HEK293 (cell line): ENCODE data around the gene PRSS56.

Experiments used
- GLI4 ChIP-seq: fragments of 450-650 bp; formaldehyde crosslinking; IDR thresholded peaks from 2 replicates; pipeline ENCODE4 v1.5.1; 2016; ENCODE audit warnings: missing biosample characterization, missing genetic modification characterization
- GLIS1 ChIP-seq: fragments of 450-650 bp; formaldehyde crosslinking; IDR thresholded peaks from 2 replicates; pipeline ENCODE4 v1.5.1; 2016; ENCODE audit warnings: missing biosample characterization, missing genetic modification characterization
- IKZF3 ChIP-seq: fragments of 450-650 bp; IDR thresholded peaks from 2 replicates; pipeline ENCODE4 v1.5.0; 2018; ENCODE audit warnings: missing biosample characterization, mild to moderate bottlenecking, missing genetic modification characterization, moderate library complexity
- KLF10 ChIP-seq: fragments of 450-650 bp; IDR thresholded peaks from 2 replicates; pipeline ENCODE4 v1.5.1; 2018; ENCODE audit warnings: missing biosample characterization, mild to moderate bottlenecking, missing genetic modification characterization
- MEIS1 ChIP-seq: sonication (generic); formaldehyde crosslinking; IDR thresholded peaks from 2 replicates; pipeline ENCODE4 v1.8.1; 2022; ENCODE audit warnings: missing genetic modification reagents, mild to moderate bottlenecking, borderline replicate concordance
- SCRT1 ChIP-seq: fragments of 450-650 bp; formaldehyde crosslinking; IDR thresholded peaks from 2 replicates; pipeline ENCODE4 v1.5.1; 2016; ENCODE audit warnings: missing biosample characterization, missing genetic modification characterization, borderline replicate concordance
- YY2 ChIP-seq: fragments of 450-650 bp; formaldehyde crosslinking; IDR thresholded peaks from 2 replicates; pipeline ENCODE4 v1.5.1; 2016; ENCODE audit warnings: missing biosample characterization, missing genetic modification characterization
- ZBTB17 ChIP-seq: fragments of 450-650 bp; formaldehyde crosslinking; IDR thresholded peaks from 2 replicates; pipeline ENCODE4 v1.5.1; 2016; ENCODE audit warnings: missing biosample characterization, missing genetic modification characterization
- ZEB2 ChIP-seq: fragments of 450-650 bp; formaldehyde crosslinking; IDR thresholded peaks from 2 replicates; pipeline ENCODE4 v1.5.1; 2016; ENCODE audit warnings: missing biosample characterization, missing genetic modification characterization
- ZFP37 ChIP-seq: fragments of 450-650 bp; formaldehyde crosslinking; IDR thresholded peaks from 2 replicates; pipeline ENCODE4 v1.5.1; 2016; ENCODE audit warnings: missing biosample characterization, missing genetic modification characterization
- ZNF138 ChIP-seq: fragments of 450-650 bp; formaldehyde crosslinking; IDR thresholded peaks from 2 replicates; pipeline ENCODE4 v1.5.1; 2016; ENCODE audit warnings: missing biosample characterization, missing genetic modification characterization, borderline replicate concordance
- ZNF174 ChIP-seq: fragments of 450-650 bp; formaldehyde crosslinking; IDR thresholded peaks from 2 replicates; pipeline ENCODE4 v1.5.0; 2017; ENCODE audit warnings: missing biosample characterization, mild to moderate bottlenecking, missing genetic modification characterization
- ZNF266 ChIP-seq: fragments of 450-650 bp; formaldehyde crosslinking; IDR thresholded peaks from 2 replicates; pipeline ENCODE4 v1.5.1; 2016; ENCODE audit warnings: missing biosample characterization, missing genetic modification characterization, low read depth
- ZNF350 ChIP-seq: fragments of 450-650 bp; formaldehyde crosslinking; IDR thresholded peaks from 2 replicates; pipeline ENCODE4 v1.5.0; 2017; ENCODE audit warnings: missing biosample characterization, mild to moderate bottlenecking, missing genetic modification characterization
- ZNF514 ChIP-seq: fragments of 450-650 bp; formaldehyde crosslinking; IDR thresholded peaks from 2 replicates; pipeline ENCODE4 v1.5.1; 2016; ENCODE audit warnings: missing biosample characterization, missing genetic modification characterization
- ZNF529 ChIP-seq: fragments of 450-650 bp; formaldehyde crosslinking; IDR thresholded peaks from 2 replicates; pipeline ENCODE4 v1.5.1; 2017; ENCODE audit warnings: missing genetic modification characterization, missing biosample characterization; ENCODE audit not compliant: insufficient replicate concordance
- ZNF548 ChIP-seq: fragments of 450-650 bp; formaldehyde crosslinking; IDR thresholded peaks from 2 replicates; pipeline ENCODE4 v1.5.1; 2016; ENCODE audit warnings: missing biosample characterization, missing genetic modification characterization
- ZNF555 ChIP-seq: fragments of 450-650 bp; formaldehyde crosslinking; conservative IDR thresholded peaks from 2 replicates; pipeline ENCODE4 v1.5.1; 2017; ENCODE audit warnings: missing biosample characterization, mild to moderate bottlenecking, missing genetic modification characterization, inconsistent platforms
- ZNF558 ChIP-seq: fragments of 450-650 bp; formaldehyde crosslinking; IDR thresholded peaks from 2 replicates; pipeline ENCODE4 v1.5.1; 2016; ENCODE audit warnings: missing biosample characterization, missing genetic modification characterization
- ZNF561 ChIP-seq: fragments of 450-650 bp; IDR thresholded peaks from 2 replicates; pipeline ENCODE4 v1.5.1; 2018; ENCODE audit warnings: missing biosample characterization, missing genetic modification characterization, borderline replicate concordance
- ZNF571 ChIP-seq: fragments of 450-650 bp; formaldehyde crosslinking; IDR thresholded peaks from 2 replicates; pipeline ENCODE4 v1.5.0; 2017; ENCODE audit warnings: missing biosample characterization, missing genetic modification characterization
- ZNF596 ChIP-seq: fragments of 450-650 bp; IDR thresholded peaks from 2 replicates; pipeline ENCODE4 v1.5.0; 2018; ENCODE audit warnings: missing biosample characterization, mild to moderate bottlenecking, missing genetic modification characterization, moderate library complexity
- ZNF600 ChIP-seq: fragments of 450-650 bp; formaldehyde crosslinking; IDR thresholded peaks from 2 replicates; pipeline ENCODE4 v1.5.1; 2016; ENCODE audit warnings: missing biosample characterization, missing genetic modification characterization
- ZNF610 ChIP-seq: fragments of 450-650 bp; formaldehyde crosslinking; IDR thresholded peaks from 2 replicates; pipeline ENCODE4 v1.5.1; 2016; ENCODE audit warnings: missing biosample characterization, missing genetic modification characterization, borderline replicate concordance
- ZNF621 ChIP-seq: fragments of 450-650 bp; formaldehyde crosslinking; IDR thresholded peaks from 2 replicates; pipeline ENCODE4 v1.5.1; 2017; ENCODE audit warnings: missing biosample characterization, missing genetic modification characterization
- ZNF626 ChIP-seq: fragments of 450-650 bp; sonication (Bioruptor Pico); formaldehyde crosslinking; IDR thresholded peaks from 2 replicates; pipeline ENCODE4 v1.5.1; 2018; ENCODE audit warnings: missing biosample characterization, missing genetic modification characterization, inconsistent platforms
- ZNF654 ChIP-seq: fragments of 450-650 bp; formaldehyde crosslinking; IDR thresholded peaks from 2 replicates; pipeline ENCODE4 v1.5.1; 2016; ENCODE audit warnings: low read depth, missing biosample characterization, missing genetic modification characterization
- ZNF660 ChIP-seq: fragments of 450-650 bp; IDR thresholded peaks from 2 replicates; pipeline ENCODE4 v1.5.1; 2018; ENCODE audit warnings: missing biosample characterization, mild to moderate bottlenecking, missing genetic modification characterization
- ZNF677 ChIP-seq: fragments of 450-650 bp; IDR thresholded peaks from 2 replicates; pipeline ENCODE4 v1.5.0; 2018; ENCODE audit warnings: missing biosample characterization, mild to moderate bottlenecking, missing genetic modification characterization, moderate library complexity
- ZNF776 ChIP-seq: fragments of 450-650 bp; formaldehyde crosslinking; IDR thresholded peaks from 2 replicates; pipeline ENCODE4 v1.5.0; 2017; ENCODE audit warnings: missing biosample characterization, missing genetic modification characterization, borderline replicate concordance
- ZNF777 ChIP-seq: fragments of 450-650 bp; formaldehyde crosslinking; IDR thresholded peaks from 2 replicates; pipeline ENCODE4 v1.5.1; 2017; ENCODE audit warnings: missing biosample characterization, missing genetic modification characterization, borderline replicate concordance
- ZNF830 ChIP-seq: fragments of 450-650 bp; IDR thresholded peaks from 2 replicates; pipeline ENCODE4 v1.5.0; 2018; ENCODE audit warnings: missing biosample characterization, missing genetic modification characterization, low read depth, mild to moderate bottlenecking, moderate library complexity
- ZSCAN16 ChIP-seq: fragments of 450-650 bp; formaldehyde crosslinking; IDR thresholded peaks from 2 replicates; pipeline ENCODE4 v1.5.1; 2016; ENCODE audit warnings: missing biosample characterization, missing genetic modification characterization
- ZXDB ChIP-seq: fragments of 450-650 bp; formaldehyde crosslinking; IDR thresholded peaks from 2 replicates; pipeline ENCODE4 v1.5.1; 2016; ENCODE audit warnings: missing biosample characterization, missing genetic modification characterization
- TF ChIP-seq, protein P1 (sequence below): fragments of 450-650 bp; formaldehyde crosslinking; IDR thresholded peaks from 2 replicates; pipeline ENCODE4 v1.5.1; 2016; ENCODE audit warnings: missing biosample characterization, missing genetic modification characterization, low read depth
- TF ChIP-seq, protein P2 (sequence below): fragments of 450-650 bp; formaldehyde crosslinking; IDR thresholded peaks from 2 replicates; pipeline ENCODE4 v1.5.1; 2016; ENCODE audit warnings: missing biosample characterization, missing genetic modification characterization
- TF ChIP-seq, protein P3 (sequence below): fragments of 450-650 bp; formaldehyde crosslinking; IDR thresholded peaks from 2 replicates; pipeline ENCODE4 v1.5.1; 2016; ENCODE audit warnings: missing biosample characterization, missing genetic modification characterization
- TF ChIP-seq, protein P4 (sequence below): fragments of 450-650 bp; formaldehyde crosslinking; IDR thresholded peaks from 2 replicates; pipeline ENCODE4 v1.5.1; 2017; ENCODE audit warnings: missing biosample characterization, missing genetic modification characterization

PRSS56 gene

DNA sequence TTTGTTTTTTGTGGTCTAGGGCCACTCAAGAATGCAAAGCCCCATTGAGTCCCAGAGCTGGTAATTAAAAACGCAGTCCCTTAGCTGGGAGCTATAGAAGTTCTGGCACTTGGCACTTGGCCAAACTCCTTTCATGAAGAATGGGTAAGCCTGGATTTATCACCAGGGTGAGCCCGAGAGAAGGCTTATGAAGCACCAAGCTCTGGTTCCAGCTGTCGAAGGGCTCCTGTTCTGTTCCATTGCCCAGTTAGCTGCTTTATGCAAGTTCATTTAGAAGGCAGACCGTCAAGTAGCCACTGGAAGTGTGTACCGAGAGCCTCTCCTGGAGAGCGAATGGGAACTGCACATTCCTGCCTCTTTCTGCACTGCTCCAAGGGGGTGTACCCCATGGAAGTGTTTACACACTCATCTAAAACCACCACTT is 46.7 kb upstream of the PRSS56 start (continued):
- no peak for TF ChIP-seq ZNF600
- TF ChIP-seq ZBTB17 (tag by site-specific recombination), result 0 out of 2 replicates have a peak, but pooled peaks have one; percentile 14
- 0 out of 2 replicates have a peak, but pooled peaks have one; percentile 28 for TF ChIP-seq ZNF558 (tag by site-specific recombination)
- TF ChIP-seq ZNF610 (tag by site-specific recombination), result no peak
- no peak for TF ChIP-seq GLI4
- no peak for TF ChIP-seq ZNF548 (tag by site-specific recombination)
- TF ChIP-seq ZNF571 (tag by site-specific recombination), result no peak
- TF ChIP-seq SCRT1 (tag by site-specific recombination), result no peak
- TF ChIP-seq ZNF555 (tag by site-specific recombination), result no peak
- TF ChIP-seq, protein P1, sequence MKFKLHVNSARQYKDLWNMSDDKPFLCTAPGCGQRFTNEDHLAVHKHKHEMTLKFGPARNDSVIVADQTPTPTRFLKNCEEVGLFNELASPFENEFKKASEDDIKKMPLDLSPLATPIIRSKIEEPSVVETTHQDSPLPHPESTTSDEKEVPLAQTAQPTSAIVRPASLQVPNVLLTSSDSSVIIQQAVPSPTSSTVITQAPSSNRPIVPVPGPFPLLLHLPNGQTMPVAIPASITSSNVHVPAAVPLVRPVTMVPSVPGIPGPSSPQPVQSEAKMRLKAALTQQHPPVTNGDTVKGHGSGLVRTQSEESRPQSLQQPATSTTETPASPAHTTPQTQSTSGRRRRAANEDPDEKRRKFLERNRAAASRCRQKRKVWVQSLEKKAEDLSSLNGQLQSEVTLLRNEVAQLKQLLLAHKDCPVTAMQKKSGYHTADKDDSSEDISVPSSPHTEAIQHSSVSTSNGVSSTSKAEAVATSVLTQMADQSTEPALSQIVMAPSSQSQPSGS, result no peak
- TF ChIP-seq ZNF514 (tag by site-specific recombination), result no peak
- TF ChIP-seq ZNF626 (tag by site-specific recombination), result no peak
- TF ChIP-seq ZNF561 (tag by site-specific recombination), result peak; percentile 91
- no peak for TF ChIP-seq ZNF138
- TF ChIP-seq ZNF830, result peak; percentile 85
- peak; percentile 74; the same call in 1 of the 2 replicates for TF ChIP-seq ZNF174 (tag by site-specific recombination)
- TF ChIP-seq KLF10 (tag by site-specific recombination), result peak; percentile 73
- TF ChIP-seq ZNF529 (tag by site-specific recombination), result no peak
- TF ChIP-seq ZNF677 (tag by site-specific recombination), result 0 out of 2 replicates have a peak, but pooled peaks have one; percentile 55
- peak; percentile 97 for TF ChIP-seq ZNF660 (tag by site-specific recombination)
- no peak for TF ChIP-seq ZXDB (tag by site-specific recombination)
- TF ChIP-seq ZSCAN16 (tag by site-specific recombination), result no peak
- TF ChIP-seq, protein P2, sequence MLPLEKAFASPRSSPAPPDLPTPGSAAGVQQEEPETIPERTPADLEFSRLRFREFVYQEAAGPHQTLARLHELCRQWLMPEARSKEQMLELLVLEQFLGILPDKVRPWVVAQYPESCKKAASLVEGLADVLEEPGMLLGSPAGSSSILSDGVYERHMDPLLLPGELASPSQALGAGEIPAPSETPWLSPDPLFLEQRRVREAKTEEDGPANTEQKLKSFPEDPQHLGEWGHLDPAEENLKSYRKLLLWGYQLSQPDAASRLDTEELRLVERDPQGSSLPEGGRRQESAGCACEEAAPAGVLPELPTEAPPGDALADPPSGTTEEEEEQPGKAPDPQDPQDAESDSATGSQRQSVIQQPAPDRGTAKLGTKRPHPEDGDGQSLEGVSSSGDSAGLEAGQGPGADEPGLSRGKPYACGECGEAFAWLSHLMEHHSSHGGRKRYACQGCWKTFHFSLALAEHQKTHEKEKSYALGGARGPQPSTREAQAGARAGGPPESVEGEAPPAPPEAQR (tag by site-specific recombination), result no peak
- TF ChIP-seq ZNF596 (tag by site-specific recombination), result peak; percentile 51; the same call in 1 of the 2 replicates
- no peak for TF ChIP-seq IKZF3 (tag by site-specific recombination)
- no peak for TF ChIP-seq ZNF654 (tag by site-specific recombination)
- no peak for TF ChIP-seq YY2
- TF ChIP-seq ZNF777 (tag by site-specific recombination), result no peak
- peak; percentile 94 for TF ChIP-seq GLIS1 (tag by site-specific recombination)
- TF ChIP-seq, protein P3, sequence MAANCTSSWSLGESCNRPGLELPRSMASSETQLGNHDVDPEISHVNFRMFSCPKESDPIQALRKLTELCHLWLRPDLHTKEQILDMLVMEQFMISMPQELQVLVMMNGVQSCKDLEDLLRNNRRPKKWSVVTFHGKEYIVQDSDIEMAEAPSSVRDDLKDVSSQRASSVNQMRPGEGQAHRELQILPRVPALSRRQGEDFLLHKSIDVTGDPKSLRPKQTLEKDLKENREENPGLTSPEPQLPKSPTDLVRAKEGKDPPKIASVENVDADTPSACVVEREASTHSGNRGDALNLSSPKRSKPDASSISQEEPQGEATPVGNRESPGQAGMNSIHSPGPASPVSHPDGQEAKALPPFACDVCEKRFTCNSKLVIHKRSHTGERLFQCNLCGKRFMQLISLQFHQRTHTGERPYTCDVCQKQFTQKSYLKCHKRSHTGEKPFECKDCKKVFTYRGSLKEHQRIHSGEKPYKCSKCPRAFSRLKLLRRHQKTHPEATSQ (tag by site-specific recombination), result no peak
- TF ChIP-seq, protein P4, sequence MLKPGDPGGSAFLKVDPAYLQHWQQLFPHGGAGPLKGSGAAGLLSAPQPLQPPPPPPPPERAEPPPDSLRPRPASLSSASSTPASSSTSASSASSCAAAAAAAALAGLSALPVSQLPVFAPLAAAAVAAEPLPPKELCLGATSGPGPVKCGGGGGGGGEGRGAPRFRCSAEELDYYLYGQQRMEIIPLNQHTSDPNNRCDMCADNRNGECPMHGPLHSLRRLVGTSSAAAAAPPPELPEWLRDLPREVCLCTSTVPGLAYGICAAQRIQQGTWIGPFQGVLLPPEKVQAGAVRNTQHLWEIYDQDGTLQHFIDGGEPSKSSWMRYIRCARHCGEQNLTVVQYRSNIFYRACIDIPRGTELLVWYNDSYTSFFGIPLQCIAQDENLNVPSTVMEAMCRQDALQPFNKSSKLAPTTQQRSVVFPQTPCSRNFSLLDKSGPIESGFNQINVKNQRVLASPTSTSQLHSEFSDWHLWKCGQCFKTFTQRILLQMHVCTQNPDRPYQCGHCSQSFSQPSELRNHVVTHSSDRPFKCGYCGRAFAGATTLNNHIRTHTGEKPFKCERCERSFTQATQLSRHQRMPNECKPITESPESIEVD, result peak; percentile 26; the same call in 1 of the 2 replicates
- TF ChIP-seq ZNF776 (tag by site-specific recombination), result peak; percentile 91; the same call in 1 of the 2 replicates
- no peak for TF ChIP-seq ZEB2 (tag by site-specific recombination)
- TF ChIP-seq ZNF350 (tag by site-specific recombination), result peak; percentile 83
- no peak for TF ChIP-seq ZNF621
- TF ChIP-seq ZFP37 (tag by site-specific recombination), result no peak
- no peak for TF ChIP-seq MEIS1 (CRISPR knock-in tag)
- no peak for TF ChIP-seq ZNF266 (tag by site-specific recombination)
